CD4-positive, alpha-beta T cell treated with Interleukin-2 at 100 ng/mL for 4 hours (primary cell): ENCODE data around the gene PPT2.
A peak's percentile ranks its signal among the peaks of the same experiment; 100 is the strongest.
"Not testable (repeated sequence)": the region's sequence is repeated elsewhere in the genome, so short reads cannot be mapped to it uniquely, and the experiment has no call there.

ENCODE experiments used
- DNase-seq: peaks from one replicate; pipeline ENCODE4 v3.0.0-alpha.2; 2020; ENCODE audit warnings: low spot score

The PPT2 gene

DNA sequence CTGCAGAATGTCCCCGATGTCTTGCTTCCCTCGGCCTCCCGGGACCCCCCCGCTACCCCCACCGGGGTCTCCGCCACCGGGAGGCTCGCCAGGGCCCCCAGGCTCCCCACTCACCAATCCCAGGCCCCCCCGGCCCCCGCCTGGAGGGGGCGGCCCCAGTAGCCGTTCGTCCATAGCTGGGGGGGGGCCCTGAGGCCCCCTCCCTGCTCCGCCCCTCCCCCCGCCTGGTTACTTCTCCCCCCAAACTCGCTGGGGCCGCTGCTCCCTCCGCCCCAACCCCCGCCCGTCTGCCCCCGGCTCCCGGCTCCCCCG, 35.8 kb downstream of the PPT2 start:
- no peak for DNase-seq

DNA sequence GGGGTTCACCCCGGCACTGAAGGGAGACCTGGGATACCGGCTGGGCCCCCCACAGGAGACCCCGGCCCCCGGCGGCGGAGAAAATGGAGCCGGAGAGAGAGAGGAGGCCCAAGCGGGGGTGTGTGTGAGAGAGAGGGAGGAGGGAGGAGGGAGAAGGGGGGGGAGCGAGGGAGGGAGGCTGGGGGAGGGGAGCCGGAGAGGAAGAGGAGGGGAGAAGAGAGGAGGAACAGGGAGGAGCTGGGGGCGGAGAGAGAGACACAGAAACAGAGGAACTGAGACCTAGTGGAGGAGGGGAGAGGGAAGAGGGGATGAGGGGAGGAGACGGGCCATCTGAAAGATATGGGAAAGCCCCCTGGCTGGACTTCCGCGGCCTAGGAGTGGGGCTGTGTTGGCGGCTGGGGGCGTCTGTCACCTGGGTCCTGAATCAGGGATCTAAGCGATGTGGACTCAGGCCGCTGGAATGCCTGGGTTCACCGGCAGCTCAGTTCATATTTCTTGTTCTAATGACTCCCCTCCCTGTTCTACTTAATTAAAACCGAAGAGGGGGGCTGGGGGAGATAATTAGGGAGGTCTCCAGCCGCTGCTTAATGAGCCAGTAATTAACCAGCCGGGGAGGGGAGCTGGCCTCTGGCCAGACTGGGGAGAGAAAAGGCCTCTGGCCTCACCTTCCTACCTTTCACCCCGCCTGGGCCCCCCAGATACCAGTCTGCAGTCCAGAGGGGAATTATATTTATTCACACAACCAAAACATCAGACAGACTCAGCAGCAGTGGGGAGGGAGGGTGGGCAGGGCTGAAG, 36.3 kb downstream of the PPT2 start, which contains the start of gene PBX2:
Gene PBX2, minus strand, starts transcription at position 149 of the 798 bp plus-strand sequence. CDS start 287 bp downstream, outside the sequence.
- peak; percentile 88 for DNase-seq

DNA sequence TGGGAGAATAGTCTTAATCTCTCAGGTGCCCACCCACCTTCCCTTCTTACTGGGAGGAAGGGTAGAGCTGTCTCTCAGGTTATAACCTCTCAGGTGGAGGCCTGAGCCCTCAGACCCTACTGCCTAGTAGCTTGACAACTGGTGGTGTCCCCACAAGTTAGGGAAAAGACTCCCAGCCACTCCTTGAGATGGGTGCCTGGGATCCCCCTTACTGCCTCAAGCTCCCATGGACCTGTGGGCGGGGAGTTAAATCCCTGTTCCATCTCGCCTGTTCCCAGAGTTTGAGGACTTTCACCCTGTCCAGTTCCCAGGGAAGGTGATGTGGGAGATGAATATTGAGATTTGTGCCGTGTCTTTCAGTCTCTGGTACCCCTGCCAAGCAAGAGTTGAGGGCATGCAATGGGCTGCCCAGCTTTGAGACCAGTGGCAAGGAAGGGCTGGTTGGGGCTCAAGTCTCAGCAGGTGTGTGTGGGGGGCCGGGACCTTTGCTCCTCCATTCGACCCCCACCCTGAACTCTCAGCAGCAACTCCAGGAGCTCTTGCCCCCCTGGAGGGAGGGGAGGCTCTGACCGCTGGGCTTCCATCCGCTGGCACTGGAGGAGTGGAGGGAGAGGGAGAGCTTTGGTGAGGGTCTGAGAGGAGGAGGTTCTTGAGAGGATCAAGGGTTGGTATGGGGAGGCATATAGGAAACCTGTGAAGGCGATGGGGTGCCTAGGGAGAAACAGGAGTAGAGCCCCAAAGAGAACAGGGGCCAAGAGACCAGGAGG, 37.2 kb downstream of the PPT2 start:
- no peak for DNase-seq

DNA sequence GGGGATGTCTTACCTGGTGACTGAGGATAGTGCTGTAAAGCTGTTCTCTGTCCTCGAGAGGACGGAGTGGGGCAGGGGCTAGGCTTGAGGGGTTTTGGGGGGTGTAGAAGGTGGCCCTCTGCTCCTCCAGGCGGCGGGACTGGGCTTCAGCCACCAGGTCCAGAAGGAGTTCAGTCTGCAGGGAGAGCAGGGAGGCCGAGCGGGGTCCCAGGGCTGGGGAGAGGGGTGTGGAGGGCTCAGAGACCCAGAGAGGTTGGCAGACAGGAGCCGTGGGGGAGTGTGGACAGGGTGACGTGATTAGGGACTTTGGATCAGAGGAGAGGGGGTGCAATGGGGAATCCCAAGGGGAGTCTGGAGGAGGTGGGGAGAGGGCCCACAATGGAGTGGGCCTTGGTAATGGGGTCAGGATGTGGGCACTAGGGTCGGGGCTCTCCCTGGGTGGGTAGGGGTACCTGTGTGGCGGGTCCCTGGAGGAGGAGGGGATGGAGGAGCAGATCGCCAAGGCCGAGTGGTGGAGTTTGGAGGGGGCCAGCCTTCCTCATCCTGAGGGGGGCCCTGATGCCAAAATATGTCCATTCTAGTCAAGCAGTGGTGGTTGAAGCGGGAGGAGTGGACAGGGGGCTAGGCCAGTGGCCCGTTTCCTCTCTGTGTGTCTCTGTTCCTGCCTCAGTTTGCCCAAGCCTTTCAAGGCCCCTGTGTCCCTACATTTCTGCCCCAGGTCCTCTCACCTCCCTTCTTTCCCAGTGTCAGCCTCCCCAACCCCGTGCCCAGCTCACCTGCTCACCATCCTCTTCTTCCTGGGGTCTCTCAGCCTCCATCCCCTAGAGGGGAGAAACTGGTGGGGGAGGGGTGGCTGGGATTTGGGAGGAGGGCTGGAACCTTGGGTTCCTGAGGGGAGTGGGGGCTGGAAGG, 38.0 kb downstream of the PPT2 start:
- DNase-seq: no peak

DNA sequence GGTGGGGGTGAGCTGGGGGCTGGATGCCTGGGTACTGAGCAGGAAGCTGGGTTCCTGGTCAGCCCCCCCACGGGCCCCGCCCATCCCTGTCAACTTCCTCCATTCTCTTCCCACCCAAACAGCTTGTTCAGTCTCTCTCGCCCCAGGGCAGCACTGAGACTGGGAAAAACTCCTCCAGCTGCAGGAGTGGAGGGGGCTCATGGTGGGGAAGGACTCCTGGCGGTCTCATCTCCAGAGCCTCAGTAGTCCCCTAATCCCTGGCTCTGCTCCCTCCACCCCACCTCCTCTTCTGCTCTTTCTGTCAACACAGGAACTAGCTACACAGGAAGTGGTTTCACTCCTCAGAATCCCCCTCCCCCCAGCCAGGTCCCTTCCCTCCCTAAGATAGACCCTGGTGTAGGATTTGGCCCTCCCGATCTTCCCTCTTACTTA, 38.7 kb downstream of the PPT2 start, which contains the start of gene GPSM3:
Gene GPSM3, minus strand, starts transcription at position 36 of the 432 bp plus-strand sequence. CDS start 130 bp downstream, outside the sequence.
- peak; percentile 47 for DNase-seq

DNA sequence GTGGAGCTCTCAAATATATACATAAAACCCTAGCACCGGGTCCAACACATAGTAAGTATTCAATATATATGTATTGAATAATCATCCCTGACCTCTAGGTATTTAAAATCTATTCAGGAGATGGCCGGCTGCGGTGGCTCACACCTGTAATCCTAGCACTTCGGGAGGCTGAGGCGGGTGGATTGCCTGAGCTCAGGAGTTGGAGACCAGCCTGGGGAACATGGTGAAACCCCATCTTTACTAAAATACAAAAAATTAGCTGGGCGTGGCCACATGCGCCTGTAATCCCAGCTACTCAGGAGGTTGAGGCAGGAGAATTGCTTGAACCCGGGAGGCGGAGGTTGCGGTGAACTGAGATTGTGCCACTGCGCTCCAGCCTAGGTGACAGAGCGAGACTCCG, 39.2 kb downstream of the PPT2 start:
- DNase-seq: not testable (repeated sequence)

DNA sequence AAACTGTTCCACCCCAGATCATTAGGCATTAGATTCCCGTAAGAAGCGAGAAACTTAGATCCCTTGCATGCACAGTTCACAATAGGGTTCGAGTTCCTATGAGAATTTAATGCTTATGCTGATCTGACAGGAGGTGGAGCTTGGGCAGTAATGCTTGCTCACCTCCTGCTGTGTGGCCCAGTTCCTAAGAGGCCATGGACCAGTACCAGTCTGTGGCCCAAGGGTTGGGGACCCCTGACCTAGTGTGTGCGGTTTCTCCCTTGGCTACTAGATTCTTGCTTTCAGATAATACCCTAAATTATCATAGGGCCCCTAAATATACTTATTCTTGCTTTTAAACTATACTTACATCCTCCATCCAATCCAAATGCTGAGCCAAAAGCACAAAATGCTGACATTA, 40.4 kb downstream of the PPT2 start:
- DNase-seq: no peak

DNA sequence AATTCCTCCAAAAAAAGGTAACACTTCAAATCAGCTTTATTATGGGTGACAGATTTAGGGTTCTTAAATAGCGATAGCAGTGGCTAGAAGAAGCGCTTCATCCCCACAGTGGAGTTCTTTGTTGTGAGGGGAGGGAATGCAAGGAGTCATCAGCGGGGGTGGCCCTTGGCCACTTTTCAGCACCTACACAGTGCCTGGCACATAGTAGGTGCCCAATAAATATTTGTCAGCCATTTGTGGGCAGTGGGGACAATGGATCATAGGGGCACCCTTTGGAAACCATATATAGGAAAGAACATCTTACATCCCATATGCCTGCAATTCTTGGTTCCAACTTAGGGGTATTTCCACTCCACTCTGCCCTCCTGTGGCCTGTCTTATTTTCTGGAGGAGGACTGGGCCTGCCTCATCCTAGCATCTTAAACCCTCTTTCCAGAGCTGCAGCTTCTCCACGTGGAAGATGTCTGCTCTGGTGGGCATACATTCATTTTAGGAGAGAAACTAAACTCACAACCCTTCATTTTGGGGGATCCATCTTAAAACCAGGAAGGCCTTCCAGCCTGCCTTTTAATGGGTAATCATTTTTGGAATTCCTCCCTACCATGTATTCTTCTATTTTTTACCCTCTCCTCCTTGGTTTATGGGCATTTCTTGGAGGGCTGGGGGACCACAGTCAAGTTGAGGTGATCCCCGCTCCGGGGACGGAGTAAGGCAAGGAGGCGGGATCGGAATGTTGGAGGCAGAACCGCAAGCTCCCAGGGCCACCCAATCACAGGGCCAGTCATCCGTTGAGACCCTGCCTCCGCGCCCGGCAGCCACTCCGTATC, 41.1 kb downstream of the PPT2 start:
- DNase-seq: peak; percentile 37

DNA sequence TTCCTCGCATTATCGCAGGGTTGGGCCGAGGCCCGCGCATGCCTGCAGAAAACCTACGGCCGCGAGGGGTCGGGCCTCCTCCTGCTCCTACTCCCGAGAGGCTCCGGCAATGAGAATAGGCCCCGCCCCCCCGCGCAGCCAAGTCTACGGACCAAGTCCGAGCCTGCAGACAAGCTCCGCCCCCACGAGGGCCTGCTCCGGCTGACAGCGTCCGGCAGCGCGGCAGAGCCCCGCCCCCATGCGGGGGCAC, 41.6 kb downstream of the PPT2 start:
- DNase-seq: peak; percentile 100

DNA sequence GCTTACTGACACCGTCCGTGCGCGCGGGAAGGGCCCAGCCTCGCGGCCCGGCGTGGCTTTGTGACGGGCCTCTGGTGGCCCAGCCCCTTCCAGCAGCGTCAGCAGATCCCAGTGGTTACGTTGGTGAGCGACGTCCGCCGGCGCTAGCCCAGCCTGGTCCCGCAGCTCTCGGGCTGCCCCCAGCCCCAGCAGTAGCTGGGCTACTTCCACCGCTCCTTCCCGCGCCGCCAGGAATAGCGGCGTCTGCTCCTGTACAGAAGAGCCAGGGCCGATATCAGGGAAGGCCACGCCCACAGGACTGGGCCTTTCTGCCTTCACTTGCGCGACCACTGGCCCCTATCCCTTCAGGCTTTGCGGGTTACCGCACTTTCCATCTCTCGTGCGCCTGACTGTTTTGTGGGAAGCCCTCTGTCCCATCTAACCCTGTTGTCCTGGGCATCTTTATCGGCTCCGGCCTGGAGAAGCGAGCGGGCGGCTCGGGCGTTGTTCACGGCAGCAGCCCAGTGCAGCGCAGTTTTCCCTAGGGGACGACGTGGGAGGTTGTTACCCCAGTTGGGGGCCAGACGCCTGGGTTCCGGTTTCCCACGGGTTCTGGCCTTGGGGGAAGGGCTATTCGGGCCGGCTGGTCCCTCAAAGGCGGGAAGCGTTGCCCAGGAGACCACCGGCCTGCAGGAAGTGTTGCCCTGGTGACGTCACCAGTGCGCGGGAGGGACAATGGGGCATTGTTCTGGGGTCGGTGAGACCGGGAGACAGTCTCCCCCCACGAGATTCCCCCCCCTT, 42.2 kb downstream of the PPT2 start:
- DNase-seq: peak; percentile 44

DNA sequence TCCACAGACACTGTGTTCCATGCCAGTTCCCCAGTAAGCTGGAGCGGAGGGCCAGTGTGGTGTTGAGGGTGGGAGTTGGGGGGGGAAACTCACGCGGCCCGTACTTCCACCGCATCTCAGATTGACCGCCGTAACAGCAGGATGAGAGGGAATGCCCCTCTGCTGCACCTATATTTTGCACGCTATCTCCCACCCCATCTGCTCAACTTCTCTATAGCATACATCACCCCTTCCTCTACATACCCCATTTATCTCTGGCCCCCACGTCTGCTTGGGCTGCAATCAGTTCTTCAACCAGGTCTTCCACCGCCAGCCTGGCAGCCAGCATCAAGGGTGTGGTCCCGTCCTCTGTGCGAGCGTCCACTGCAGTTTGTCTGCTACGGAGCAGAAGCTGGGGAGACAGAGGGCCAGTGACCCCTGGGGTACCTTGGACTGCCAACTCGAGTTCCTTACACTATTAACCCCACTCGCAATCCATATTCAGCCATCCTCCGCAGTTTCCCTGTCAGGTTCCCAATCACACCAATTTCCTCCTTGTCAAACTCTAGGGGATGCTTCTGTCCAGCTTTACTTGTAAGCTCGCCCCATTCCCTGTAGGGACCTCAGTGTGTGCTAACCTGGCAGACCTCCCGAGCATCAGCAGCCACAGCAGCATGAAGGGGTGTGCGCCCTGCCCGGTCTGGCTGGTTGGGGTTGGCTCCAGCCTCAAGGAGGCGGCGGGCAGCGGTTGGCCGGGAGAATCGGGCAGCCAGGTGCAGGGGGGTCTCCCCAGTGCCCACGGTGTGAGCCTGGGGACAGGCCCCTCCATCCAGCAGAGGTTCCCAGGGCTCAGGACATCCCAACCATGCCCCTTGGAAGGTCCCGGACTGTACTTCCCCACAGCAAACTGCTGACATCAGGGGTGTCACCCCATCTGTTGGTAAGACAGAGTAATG, 43.0 kb downstream of the PPT2 start:
- DNase-seq: no peak

DNA sequence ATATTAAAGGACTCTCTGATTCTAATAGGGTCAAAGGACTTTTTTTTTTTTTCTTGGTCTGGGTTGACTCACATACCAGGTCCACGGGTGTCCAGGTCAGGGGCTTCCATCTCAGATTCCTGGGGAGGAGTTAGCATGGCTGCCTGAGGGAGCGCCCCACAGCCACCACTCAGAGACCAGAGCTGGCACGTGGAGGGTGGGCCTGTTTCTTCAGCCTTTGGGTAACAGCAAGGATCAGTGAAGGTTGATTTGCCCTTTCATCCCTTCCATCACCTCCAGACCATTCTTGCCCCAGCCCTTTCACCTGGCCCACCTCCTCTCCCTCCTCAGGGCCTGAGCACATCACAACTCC, 44.4 kb downstream of the PPT2 start:
- DNase-seq: no peak

DNA sequence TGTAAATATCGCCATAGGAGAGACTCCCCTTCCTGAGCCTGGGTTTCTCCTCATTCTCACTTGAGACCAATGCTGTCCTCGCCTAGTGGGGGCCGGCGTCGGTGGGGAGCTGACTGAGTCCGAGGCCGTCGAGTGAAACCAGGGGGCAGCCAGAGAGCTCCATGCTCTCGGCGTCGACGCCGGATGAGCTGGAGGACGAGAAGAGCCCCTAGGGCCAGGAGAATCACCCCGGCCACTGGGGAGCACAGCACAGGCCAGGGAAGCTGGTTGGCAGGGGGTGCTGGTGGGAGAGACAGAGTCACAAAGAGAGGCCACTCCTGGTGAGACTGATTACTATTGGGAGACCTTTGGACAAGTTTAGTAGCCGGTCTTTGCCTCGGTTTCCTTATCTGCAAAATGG, 44.9 kb downstream of the PPT2 start:
- DNase-seq: no peak

DNA sequence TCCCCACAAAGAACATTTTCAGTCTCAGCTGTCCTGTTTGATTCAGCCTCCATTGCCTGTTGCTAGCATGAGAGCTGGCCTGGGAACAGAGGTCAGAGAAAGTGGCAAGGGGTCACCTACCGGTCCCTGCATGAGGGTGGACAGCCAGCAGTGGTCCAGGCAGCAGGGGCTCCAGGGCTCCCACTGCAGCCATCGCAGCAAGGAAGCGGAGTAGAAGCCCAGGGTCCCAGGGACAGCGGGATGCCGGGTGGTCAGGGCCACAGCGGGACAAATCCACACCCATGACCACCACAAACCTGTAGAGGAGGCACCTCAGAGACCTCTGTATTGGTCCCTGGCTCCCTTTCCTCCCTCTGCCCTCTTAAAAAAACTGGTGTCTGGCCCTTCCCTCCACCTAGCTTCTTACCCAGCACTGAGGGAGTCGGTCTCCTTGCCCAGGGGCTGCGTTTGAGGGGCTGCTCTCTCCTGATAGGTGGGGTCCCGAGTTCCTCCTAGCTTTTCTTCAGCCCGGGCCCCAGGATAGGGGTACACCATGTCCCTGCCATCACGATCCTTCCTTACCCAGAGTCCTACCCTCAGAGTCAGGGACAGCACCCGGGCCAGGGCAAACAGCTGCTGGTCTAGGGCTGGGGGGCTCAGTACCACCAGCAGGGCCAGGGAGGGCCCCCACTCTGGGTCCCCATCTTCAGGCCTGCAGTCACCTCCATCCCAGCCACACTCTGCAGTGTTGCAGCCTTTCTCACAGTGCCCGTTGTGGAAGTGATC, 47.0 kb downstream of the PPT2 start:
- DNase-seq: no peak

DNA sequence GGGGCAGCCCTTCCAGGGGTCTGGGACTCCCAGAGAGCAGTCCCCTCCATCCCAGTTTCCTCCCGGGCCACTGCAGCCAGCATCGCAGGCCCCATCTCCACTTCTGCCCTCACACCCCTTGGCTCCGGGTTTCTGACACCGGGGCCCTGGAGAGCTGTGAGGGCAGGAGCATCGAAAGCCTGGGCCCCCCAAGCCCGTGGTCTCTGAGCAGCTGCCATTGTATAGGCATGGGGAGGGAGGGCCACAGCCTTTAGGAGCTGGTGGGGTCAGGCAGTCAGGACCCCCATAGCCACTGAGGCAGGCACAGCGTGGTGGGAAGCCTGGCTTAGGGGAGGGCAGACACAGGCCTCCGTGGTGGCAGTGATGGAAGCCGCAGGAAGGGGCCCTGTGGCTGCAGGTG, 48.2 kb downstream of the PPT2 start:
- no peak for DNase-seq

DNA sequence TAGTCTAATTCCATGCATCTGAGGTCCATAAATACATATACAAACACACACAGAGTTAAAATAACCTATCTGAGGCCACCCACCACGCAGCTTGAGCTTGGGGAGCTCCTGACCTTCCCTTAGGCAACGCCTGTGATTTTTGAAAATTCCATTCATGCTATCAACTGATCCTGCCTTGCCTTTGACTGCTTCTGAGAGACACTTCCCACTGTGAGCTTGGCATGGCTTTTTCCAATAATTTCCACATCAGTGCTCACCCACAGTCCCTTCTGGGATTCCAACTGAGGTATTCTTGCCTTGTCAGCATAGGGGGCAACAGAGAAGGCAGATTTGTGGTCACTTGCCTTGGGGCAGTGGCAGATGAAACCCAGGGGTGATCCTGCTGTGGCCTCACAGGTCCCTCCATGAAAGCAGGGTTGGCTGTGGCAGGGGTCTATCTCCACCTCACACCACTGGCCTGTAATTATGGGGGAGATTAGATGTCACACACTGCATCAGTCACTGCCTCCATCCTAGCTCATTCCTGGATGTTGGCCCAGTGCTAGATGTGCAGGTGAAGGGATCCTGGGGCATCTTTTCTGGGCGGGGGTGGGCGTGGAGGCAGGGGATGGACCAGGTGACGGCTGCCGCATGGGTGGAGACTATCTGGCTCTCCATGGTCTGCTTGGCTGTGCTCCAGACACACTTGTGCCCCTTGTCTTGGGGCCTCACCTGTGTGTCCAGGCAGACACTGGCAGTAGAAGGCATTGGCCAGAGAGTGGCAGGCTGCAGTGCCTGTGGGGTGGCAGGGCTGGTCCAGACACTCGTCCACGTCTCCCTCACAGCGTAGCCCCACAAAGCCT, 49.7 kb downstream of the PPT2 start:
- DNase-seq: no peak

DNA sequence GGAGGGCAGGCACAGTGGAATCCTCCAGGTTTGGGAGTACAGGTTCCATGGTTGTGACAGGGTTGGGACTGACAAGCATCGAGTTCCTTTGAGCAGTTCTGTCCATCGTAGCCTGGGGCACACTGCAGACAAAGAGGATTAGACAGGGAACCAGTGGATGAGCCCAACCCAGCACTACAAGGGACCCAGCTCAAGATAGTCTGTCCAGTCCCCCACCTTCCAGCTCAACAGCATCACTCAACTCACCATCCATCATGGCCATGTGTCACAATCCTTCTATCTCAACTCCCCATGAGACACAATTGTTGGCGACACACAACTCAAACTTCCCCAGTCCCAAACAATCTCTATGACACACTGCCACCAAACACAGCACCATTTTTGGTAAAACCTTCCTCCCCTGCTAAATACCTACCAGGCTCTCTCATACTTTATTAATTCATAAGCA, 50.4 kb downstream of the PPT2 start:
- DNase-seq: no peak

DNA sequence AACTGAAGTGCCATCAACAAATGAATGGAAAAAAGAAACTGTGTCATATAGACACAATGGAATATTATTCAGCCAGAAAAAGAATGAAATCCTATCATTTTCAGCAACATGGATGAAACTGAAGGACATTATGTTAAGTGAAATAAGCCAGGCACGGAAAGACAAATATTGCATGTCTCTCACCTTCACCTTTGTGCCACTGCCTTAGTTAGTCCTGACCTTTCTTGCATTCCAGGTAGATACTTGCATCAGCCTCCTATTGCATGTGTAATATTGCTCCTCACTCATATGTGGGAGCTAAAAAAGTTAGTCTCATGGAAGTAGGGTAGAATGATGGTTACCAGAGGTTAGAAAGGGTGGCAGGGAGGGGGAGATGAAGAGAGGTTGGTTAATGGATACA, 55.1 kb downstream of the PPT2 start:
- DNase-seq: no peak
